AML-193 (cell line): ENCODE results near the gene DLX6.

ENCODE experiments used
- DNase-seq, 2 experiments: peaks; one replicate each; lab custom pipeline; 2025; lab: John Stamatoyannopoulos, UW

DLX6 gene

DNA sequence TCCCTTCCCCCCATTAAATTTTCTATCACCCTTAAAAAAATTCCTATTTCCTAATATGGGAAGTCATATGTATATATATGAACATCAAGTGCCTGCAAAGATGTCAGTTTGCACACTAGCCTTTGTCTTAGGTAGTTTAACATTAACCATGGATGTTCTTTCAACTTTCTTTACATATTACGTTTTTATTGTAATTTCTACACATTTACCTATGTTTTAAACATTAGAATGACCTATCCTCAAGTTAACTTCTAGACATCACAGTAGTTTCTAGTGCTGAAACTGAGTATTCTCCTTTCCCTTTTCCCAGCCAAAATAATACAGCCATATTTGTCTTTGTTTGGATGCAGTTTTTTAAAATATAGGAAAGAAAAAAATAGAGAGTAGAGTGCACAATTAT, 5.8 kb downstream of the DLX6 start:
- DNase-seq = no peak

DNA sequence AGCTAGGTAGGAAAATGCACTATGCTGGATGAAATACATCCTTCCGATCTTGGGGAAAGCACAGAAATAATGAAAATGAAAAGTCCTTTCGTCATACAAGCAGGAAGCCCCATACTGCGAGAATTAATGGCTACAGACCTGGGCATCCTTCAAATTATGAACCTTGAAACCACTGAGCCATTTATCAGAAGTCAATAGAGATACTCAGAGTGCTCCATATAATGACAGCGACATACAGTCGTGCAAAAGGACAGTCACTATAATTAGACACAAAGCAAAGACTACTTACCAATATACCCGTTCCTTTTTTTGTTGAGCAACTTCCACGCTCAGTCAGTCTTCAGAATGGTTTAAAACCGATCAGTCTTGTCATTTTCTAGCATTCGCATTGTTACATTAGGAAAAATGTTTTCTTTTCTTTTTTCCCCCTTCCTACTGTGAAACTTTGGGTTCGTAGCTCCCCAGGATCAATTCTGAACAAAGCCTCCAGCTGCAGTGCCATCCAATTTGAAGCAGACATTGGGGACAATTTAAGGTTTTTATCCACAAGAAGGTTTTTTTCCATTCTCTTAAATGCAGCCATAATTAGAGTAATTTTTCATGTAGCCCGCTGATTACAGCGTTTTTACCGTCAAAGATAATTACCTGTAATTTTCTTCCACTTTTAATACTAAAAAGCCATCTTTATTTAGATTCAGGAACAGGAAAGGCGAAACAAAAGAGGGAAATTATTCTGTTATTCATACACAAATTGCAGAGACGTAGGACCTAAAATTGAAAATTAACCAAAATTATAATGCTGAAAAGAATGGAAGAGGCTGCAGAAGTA, 6.4 kb downstream of the DLX6 start:
- no peak for DNase-seq

DNA sequence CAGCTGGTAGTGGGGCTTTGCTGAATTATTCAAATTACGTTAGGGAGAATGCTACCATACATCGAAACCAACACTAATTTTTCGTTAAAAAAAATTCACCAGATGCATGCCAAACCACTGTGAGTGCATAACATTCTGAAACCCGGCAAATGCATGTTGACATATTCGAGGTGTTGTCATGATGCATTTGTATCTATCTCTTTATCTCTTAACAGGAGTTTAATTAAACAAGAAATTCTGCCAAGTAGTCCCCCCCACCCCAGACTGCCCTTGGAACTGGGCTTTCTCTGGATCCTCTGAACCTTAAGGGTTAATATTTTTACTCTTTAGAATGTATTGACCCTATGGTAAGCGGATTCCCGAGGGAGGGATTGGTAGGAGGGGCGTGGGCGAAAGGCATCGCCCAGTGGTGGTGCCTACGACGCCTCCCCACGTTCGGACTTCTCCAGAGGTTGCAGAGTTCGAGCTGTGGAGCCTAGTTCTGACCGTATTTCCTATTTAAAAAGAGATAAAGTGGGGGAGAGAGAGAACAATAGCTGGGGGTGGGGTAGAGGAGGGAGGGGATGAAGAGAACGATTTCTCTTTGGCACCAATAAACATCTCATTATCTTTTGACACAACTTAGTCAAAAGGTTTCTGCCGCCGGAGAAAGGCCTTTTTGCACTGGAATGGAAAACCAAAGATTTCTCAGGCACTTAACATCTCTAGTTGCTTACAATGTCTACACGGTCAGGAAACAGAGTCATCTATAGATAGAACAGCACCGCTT, 7.2 kb downstream of the DLX6 start:
- no peak for DNase-seq

- no peak for DNase-seq
Measured at GRCh38 chr7:97013134-97013844, 7.9 kb downstream of the DLX6 start.

DNA sequence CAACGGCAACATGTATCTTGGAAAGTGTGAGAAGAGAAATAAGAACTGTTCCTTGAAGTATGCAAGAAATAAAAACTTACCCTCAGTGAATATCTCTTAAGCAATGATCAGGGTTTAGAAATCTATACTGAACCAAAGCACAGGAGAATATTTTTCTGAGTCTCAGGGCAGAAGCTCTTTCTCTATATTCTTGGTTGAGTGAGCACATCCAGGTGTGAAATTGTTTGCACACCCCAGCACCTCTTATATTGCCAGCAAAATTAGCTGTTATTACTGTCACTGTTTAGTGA, 8.4 kb downstream of the DLX6 start:
- DNase-seq = no peak

DNA sequence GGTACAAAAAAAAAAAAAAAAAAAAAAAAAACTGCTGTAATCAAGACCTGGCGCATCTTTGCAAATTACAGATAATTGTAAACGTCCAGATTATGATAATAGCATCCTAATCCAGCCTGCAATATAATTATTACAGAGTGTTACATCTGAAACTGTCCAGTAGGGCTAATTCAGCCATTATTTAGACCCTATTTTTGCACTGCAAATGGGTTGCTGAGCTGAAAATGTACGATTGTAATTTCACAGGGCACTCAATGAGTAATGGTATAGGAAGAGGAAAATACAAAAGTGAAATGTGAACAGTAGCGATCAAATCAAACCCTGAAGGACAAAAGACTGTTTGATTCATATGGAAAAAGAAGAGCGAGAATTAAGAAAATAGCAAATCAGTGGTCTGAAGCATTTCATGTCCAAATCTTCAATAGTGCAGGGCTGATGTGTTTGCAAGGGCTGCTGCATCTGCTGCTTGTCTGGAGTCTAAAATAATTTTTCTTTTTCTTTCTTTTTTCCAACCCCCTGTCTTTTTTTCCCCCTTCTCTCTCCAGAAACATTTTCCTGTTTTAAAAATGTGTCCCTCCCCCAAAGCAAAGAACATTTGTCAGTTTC, 8.9 kb downstream of the DLX6 start:
- no peak for DNase-seq

- DNase-seq = no peak
Measured at GRCh38 chr7:97015279-97015678, 9.9 kb downstream of the DLX6 start.

DNA sequence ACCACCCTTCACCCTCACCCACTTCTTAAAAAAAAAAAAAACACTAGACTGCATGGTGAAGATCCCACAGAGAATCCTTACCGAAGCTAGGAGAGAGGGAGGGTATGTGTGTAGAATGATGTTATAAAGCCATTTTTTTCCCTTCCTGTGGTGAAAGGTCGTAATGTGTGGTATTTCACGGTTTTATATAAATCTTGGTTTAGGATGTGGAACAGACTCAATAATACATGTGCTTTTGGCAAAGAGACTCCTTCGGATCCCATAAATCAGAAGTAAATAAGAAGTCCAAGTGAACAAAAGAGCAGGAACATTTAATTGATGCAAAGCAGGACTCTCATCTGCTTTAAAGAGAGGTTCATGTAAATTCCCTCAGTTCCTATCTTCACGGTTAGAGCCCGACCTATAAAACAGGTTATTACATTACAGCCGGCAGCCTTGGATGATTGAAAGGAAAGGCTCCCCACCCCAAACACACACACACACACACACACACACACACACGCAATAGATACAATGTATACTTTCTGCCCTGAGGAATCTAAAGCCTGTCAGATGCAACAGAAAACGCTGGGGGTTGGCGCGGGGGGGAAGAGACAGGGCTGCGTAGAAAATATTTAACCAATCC, 10.5 kb downstream of the DLX6 start:
- DNase-seq = no peak

DNA sequence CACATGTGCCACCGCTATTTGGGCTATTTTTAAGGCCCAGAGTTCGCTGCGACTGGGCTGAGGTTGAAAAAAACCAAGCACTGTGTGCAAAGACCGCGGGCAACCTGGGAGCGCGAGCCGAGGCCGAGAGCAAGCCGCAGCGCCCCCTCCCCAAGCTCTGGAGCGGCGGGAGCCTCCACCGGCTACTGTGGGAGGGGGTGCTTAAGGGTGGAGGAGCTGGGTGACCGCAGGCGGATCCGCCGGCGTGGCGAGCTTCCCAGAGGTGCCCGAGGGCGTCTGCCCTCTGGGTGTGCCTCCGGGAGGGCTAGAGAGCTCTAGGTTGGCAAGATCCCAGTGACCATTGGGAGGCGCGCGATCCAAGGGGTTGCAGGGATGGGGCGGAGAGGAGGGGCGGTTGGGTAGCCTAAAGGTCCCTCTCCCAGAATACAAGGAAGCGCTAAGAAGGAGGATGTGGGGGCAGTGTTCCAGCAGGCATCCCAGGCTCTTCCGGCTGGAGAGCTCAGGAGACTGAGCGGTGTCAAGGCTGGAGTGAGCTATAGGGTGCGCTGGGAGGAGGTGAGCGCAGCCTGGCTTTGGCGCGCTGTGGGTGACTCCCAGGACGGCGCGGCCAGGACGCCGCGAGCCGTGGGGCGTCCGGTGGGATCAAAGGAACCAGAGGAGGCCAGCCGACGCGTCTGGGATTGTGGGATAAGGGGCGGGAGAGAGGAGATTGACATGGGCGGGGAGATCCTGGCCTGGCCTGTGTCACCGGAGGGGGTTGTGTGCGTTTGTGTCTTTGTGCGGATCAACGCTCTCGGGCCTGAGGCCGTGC, 11.2 kb downstream of the DLX6 start:
- no peak for DNase-seq

DNA sequence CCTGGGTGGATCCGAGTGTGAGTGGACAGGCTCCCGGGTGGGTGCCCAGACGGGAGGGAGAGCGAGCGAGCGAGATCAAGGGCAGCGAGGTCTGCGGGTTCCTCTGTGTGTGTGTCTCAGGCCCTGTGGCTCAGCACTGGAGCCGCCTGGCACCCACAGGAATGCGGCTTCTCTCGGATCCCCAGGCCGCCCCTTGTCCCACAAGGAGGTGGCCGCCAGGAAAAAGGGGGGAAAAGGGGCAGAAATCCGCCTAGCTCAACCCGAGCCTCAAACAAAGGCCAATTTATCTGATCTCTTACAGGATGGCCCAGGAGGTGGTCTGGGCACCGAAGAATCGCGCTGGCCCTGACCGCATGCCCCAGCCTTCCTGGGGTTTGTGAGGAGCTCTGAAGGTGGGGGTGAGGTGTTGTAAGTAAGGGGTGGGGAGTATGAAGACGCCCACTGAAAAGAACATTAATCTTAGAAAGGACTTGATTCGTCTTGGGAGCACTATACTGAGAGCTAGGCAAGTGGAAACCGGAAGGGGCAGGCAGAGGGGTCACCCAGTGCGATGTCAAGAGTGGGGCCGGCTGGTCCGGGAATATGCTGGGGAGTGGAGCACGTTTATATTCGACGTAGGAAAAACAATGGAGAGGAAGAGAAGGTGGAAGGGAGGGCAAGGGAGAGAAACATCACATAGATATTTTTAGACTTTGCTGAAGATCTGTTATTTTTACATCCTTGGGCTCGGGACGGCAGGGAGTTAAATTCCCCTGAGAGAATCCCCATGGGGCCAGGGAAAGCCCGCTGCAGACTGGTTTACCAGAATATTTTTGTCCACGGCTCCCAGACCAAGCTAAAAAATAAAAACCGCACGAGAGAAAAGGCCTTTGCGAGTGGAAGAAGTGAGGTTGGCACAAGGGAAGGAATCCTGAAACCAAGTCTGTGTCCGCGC, 12.1 kb downstream of the DLX6 start:
- no peak for DNase-seq

- DNase-seq = no peak
Measured at GRCh38 chr7:97018126-97018601, 12.8 kb downstream of the DLX6 start.

GRCh38 chr7:97018791-97019531, 13.6 kb downstream of the DLX6 start:
- DNase-seq = no peak

DNA sequence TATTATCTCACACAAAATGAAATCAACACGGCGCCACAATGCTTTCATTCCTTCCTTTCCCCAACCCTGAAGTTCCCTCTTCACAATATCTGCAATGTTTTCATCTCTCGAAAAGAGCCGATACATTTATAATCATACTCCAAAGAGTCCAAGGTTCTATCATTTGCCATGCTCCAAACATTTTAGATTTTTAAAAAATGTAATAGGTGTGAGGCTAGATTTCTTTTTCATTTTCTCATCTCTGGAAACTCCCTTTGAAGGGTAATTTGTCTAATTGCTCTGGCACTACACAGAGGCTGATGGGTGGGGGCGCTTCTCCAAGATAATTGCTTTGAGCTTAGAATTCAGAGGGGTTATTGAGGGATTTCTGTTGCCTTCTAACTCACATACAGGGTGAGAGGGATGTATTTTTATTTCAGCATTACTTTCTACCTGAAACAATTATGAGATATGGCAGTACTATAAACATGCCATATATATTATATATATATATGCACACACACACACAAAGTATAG, 14.4 kb downstream of the DLX6 start:
- DNase-seq = no peak

DNA sequence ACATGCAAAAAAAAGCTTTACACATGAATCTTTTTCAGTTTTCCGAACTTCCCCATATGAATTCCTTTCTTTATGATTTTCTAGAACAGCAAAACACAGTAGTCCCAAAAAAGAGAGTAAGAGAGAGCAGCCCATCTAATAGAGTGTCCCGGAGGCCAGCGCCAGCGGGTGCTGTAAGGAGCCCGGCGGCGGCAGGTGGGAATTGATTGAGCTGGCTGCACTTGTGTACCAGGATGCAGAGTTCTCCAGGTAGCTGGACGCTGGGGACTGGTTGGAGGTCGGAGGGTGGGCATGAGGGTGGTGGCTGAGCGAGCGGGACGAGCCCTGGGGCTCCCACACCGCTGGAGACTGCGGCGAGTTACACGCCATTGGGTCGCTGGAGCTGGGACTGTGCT, 15.2 kb downstream of the DLX6 start:
- DNase-seq = no peak

- DNase-seq = no peak
Measured at GRCh38 chr7:97020996-97021746, 15.8 kb downstream of the DLX6 start.

GRCh38 chr7:97021747-97022490, 16.6 kb downstream of the DLX6 start:
- no peak for DNase-seq

DNA sequence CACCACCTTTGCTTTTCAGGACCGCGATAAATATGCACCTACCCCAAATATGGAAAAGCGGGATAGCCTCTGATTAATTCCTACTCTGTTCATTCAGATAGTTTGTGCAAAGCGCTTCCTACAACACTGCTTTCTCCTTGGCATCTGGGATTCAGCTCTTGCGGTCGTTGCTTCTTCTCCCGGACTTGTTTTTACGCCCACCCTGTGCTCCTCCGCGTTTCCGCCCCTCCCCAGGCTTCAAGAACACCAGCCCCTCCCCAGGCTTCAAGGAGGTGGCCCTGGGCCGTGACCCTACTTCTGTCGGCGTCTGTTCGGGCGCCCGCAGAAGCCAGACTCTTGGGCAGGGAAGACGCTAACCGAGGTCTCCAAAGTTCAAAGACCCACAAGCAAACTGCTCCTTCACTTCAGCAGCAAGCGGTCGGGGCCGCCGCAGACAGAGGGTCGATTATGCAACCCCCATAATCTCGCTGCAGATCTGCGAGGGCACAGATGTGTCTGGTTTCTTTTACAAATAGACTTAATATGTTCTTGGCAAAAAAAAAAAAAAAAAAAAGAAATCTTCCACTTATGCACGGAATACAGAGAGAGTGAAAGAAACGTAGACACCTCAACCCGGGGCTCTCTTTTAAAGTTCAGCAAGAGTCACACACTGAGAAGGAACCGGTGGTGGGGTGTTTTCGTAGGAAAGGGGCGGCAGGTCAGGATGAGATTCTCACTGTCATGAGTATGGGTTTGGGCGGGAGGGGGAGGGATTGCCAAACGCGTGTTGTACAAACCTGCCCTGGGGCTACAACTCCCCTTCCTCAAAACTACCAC, 17.3 kb downstream of the DLX6 start:
- no peak for DNase-seq
